ENCODE measurements around the gene CBLN3. TPM values are rescaled to one million over a fixed set of nuclear protein-coding genes. Genes with fewer than 3 reads are reported as not detected.

CBLN3 gene
- total and polyA plus RNA-seq, 4 donors = 0.07 to 0.79 (median 0.46) TPM

- DNase-seq (ENCODE audit: low spot score) = no peak
- H3K27me3 ChIP-seq (ENCODE audit: control insufficient read depth in 4 of 4, insufficient read depth in 4 of 4, low read length in 3 of 4) = no peaks in the 10 kb centered on the region
- no peaks in the 10 kb centered on the region for H3K36me3 ChIP-seq (ENCODE audit: control insufficient read depth in 4 of 4, insufficient read depth in 3 of 4, low read depth in 1 of 4, low read length in 3 of 4)
- no peak overlapping the region for H3K27ac ChIP-seq (ENCODE audit: low read depth in 1 of 2, low read length in 2 of 2)
- no peaks in the 10 kb centered on the region for H3K9me3 ChIP-seq (ENCODE audit: control insufficient read depth in 4 of 4, low read length in 3 of 4)
- peaks cover 3 to 35% (median 25%) of the 10 kb centered on the region in 4 donors for H3K4me1 ChIP-seq (ENCODE audit: control insufficient read depth in 4 of 4, insufficient read depth in 4 of 4, low read length in 3 of 4)
- no peak overlapping the region for H3K9ac ChIP-seq (ENCODE audit: low read depth in 1 of 2, low read length in 2 of 2)
- H3K4me3 ChIP-seq (ENCODE audit: low read depth in 1 of 3, low read length in 3 of 3) = peak overlapping the region in 1 of 3 donors; percentile 58
- WGBS = 61% methylated on average over 7 of the region's 7 CpGs
- TF ChIP-seq, protein P1, sequence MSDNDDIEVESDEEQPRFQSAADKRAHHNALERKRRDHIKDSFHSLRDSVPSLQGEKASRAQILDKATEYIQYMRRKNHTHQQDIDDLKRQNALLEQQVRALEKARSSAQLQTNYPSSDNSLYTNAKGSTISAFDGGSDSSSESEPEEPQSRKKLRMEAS (IDR thresholded peaks at IDR 0.05) = no peak
- TF ChIP-seq, protein P2, sequence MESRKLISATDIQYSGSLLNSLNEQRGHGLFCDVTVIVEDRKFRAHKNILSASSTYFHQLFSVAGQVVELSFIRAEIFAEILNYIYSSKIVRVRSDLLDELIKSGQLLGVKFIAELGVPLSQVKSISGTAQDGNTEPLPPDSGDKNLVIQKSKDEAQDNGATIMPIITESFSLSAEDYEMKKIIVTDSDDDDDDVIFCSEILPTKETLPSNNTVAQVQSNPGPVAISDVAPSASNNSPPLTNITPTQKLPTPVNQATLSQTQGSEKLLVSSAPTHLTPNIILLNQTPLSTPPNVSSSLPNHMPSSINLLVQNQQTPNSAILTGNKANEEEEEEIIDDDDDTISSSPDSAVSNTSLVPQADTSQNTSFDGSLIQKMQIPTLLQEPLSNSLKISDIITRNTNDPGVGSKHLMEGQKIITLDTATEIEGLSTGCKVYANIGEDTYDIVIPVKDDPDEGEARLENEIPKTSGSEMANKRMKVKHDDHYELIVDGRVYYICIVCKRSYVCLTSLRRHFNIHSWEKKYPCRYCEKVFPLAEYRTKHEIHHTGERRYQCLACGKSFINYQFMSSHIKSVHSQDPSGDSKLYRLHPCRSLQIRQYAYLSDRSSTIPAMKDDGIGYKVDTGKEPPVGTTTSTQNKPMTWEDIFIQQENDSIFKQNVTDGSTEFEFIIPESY (IDR thresholded peaks at IDR 0.05) = no peak
- no peak for TF ChIP-seq FOXA1 (IDR thresholded peaks at IDR 0.05)
- TF ChIP-seq EGR1 (IDR thresholded peaks at IDR 0.05; ENCODE audit: low read depth in 2 of 2) = no peak
- no peak for TF ChIP-seq JUND (IDR thresholded peaks at IDR 0.05)
- TF ChIP-seq, protein P3, sequence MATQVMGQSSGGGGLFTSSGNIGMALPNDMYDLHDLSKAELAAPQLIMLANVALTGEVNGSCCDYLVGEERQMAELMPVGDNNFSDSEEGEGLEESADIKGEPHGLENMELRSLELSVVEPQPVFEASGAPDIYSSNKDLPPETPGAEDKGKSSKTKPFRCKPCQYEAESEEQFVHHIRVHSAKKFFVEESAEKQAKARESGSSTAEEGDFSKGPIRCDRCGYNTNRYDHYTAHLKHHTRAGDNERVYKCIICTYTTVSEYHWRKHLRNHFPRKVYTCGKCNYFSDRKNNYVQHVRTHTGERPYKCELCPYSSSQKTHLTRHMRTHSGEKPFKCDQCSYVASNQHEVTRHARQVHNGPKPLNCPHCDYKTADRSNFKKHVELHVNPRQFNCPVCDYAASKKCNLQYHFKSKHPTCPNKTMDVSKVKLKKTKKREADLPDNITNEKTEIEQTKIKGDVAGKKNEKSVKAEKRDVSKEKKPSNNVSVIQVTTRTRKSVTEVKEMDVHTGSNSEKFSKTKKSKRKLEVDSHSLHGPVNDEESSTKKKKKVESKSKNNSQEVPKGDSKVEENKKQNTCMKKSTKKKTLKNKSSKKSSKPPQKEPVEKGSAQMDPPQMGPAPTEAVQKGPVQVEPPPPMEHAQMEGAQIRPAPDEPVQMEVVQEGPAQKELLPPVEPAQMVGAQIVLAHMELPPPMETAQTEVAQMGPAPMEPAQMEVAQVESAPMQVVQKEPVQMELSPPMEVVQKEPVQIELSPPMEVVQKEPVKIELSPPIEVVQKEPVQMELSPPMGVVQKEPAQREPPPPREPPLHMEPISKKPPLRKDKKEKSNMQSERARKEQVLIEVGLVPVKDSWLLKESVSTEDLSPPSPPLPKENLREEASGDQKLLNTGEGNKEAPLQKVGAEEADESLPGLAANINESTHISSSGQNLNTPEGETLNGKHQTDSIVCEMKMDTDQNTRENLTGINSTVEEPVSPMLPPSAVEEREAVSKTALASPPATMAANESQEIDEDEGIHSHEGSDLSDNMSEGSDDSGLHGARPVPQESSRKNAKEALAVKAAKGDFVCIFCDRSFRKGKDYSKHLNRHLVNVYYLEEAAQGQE (IDR thresholded peaks at IDR 0.05) = no peak
- no peak for TF ChIP-seq RXRA (IDR thresholded peaks at IDR 0.05)
- TF ChIP-seq HNF4G (IDR thresholded peaks at IDR 0.05) = no peak
- TF ChIP-seq YY1 (IDR thresholded peaks at IDR 0.05) = no peak
- TF ChIP-seq, protein P4, sequence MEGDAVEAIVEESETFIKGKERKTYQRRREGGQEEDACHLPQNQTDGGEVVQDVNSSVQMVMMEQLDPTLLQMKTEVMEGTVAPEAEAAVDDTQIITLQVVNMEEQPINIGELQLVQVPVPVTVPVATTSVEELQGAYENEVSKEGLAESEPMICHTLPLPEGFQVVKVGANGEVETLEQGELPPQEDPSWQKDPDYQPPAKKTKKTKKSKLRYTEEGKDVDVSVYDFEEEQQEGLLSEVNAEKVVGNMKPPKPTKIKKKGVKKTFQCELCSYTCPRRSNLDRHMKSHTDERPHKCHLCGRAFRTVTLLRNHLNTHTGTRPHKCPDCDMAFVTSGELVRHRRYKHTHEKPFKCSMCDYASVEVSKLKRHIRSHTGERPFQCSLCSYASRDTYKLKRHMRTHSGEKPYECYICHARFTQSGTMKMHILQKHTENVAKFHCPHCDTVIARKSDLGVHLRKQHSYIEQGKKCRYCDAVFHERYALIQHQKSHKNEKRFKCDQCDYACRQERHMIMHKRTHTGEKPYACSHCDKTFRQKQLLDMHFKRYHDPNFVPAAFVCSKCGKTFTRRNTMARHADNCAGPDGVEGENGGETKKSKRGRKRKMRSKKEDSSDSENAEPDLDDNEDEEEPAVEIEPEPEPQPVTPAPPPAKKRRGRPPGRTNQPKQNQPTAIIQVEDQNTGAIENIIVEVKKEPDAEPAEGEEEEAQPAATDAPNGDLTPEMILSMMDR (IDR thresholded peaks at IDR 0.05; ENCODE audit: low read depth, low read length, missing input control) = no peak
- TF ChIP-seq, protein P5, sequence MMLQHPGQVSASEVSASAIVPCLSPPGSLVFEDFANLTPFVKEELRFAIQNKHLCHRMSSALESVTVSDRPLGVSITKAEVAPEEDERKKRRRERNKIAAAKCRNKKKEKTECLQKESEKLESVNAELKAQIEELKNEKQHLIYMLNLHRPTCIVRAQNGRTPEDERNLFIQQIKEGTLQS (IDR thresholded peaks at IDR 0.05) = no peak
- TF ChIP-seq FOXA2 (IDR thresholded peaks at IDR 0.05) = no peak
- no peak for TF ChIP-seq HNF4A (conservative IDR thresholded peaks at IDR 0.05)
These were observed 31.2 kb downstream of the CBLN3 start for GRCh38 chr14:24398293-24398652.

DNA sequence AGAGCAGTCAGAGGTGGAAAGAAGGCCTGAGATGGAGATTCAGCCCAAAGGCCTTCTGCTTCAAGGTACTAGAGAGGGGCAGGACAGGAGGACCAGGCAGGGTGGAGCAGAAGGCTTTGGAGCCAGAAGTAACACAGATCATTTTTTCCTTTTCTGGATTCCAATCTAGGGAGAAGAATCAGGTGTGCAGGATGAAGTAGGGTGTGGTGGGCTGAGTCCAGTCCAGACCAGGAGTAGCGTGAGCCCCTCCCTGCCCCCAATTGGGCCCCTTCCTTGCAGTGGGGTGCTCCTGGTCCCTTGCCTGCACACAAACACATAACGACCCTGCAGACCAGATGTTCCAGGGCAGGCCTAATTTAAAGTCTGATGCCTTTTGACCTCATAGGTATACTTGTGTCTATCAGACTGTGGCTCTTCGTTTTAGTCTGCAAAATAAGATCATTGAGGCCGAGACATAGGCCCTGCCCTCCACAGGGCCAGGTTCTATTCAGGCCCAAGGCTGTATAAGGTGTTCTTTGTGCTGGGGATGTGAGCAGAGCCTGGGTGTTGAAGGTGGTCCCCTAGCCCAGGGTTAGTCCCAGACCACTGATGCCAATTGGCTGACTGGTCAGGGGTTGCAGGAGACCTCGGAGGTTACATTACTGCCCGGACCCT, 31.7 kb downstream of the CBLN3 start:
- no peak overlapping the region for H3K4me3 ChIP-seq (ENCODE audit: low read depth in 1 of 3, low read length in 3 of 3)
- H3K27ac ChIP-seq (ENCODE audit: low read depth in 1 of 2, low read length in 2 of 2) = no peak overlapping the region
- WGBS = 76% methylated on average over 6 of the region's 6 CpGs
- H3K4me1 ChIP-seq (ENCODE audit: control insufficient read depth in 4 of 4, insufficient read depth in 4 of 4, low read length in 3 of 4) = peaks cover 3 to 30% (median 20%) of the 10 kb centered on the region in 4 donors
- H3K9ac ChIP-seq (ENCODE audit: low read depth in 1 of 2, low read length in 2 of 2) = no peak overlapping the region
- no peaks in the 10 kb centered on the region for H3K36me3 ChIP-seq (ENCODE audit: control insufficient read depth in 4 of 4, insufficient read depth in 3 of 4, low read depth in 1 of 4, low read length in 3 of 4)
- no peak for DNase-seq (ENCODE audit: low spot score)
- no peaks in the 10 kb centered on the region for H3K27me3 ChIP-seq (ENCODE audit: control insufficient read depth in 4 of 4, insufficient read depth in 4 of 4, low read length in 3 of 4)
- no peaks in the 10 kb centered on the region for H3K9me3 ChIP-seq (ENCODE audit: control insufficient read depth in 4 of 4, low read length in 3 of 4)
- no peak for TF ChIP-seq GABPA (IDR thresholded peaks at IDR 0.05 in 1 of 2, conservative IDR thresholded peaks at IDR 0.05 in 1 of 2)
- TF ChIP-seq, protein P5 (IDR thresholded peaks at IDR 0.05) = no peak
- TF ChIP-seq, protein P1 (IDR thresholded peaks at IDR 0.05) = no peak
- TF ChIP-seq, protein P3 (IDR thresholded peaks at IDR 0.05) = no peak
- TF ChIP-seq, protein P2 (IDR thresholded peaks at IDR 0.05) = no peak
- no peak for TF ChIP-seq NR2F2 (IDR thresholded peaks at IDR 0.05)
- TF ChIP-seq FOXA2 (IDR thresholded peaks at IDR 0.05) = no peak
- TF ChIP-seq JUND (IDR thresholded peaks at IDR 0.05) = no peak
- TF ChIP-seq RAD21 (IDR thresholded peaks at IDR 0.05) = no peak
- TF ChIP-seq HNF4G (IDR thresholded peaks at IDR 0.05) = no peak
